ENCODE measurements around the gene GLOD4.

Gene GLOD4

GRCh38 chr17:824378-824777 lies 42.3 kb upstream of the GLOD4 start:
- TF ChIP-seq CTCF (IDR thresholded peaks at IDR 0.05; ENCODE audit: control insufficient read depth, insufficient read depth, low read depth, low read length, missing control alignments): no peak
- no peak overlapping the region for H3K4me3 ChIP-seq (ENCODE audit: control insufficient read depth, low read depth, low read length)
- DNase-seq (ENCODE audit: low read depth): no peak

GRCh38 chr17:823501-823902 lies 41.4 kb upstream of the GLOD4 start:
- no peak for DNase-seq (ENCODE audit: low read depth)
- no peak for TF ChIP-seq CTCF (IDR thresholded peaks at IDR 0.05; ENCODE audit: control insufficient read depth, insufficient read depth, low read depth, low read length, missing control alignments)
- no peak overlapping the region for H3K4me3 ChIP-seq (ENCODE audit: control insufficient read depth, low read depth, low read length)

- no peak for DNase-seq (ENCODE audit: low read depth)
- no peak overlapping the region for H3K4me3 ChIP-seq (ENCODE audit: control insufficient read depth, low read depth, low read length)
- no peak for TF ChIP-seq CTCF (IDR thresholded peaks at IDR 0.05; ENCODE audit: control insufficient read depth, insufficient read depth, low read depth, low read length, missing control alignments)
Observed at GRCh38 chr17:819251-819650, 37.2 kb upstream of the GLOD4 start.

- DNase-seq (ENCODE audit: low read depth): no peak
- H3K4me3 ChIP-seq (ENCODE audit: control insufficient read depth, low read depth, low read length): no peak overlapping the region
- TF ChIP-seq CTCF (IDR thresholded peaks at IDR 0.05; ENCODE audit: control insufficient read depth, insufficient read depth, low read depth, low read length, missing control alignments): no peak
Observed at GRCh38 chr17:814371-814770, 32.3 kb upstream of the GLOD4 start.

- DNase-seq (ENCODE audit: low read depth): no peak
- no peak overlapping the region for H3K4me3 ChIP-seq (ENCODE audit: control insufficient read depth, low read depth, low read length)
- TF ChIP-seq CTCF (IDR thresholded peaks at IDR 0.05; ENCODE audit: control insufficient read depth, insufficient read depth, low read depth, low read length, missing control alignments): no peak
Observed at GRCh38 chr17:812638-813204, 30.6 kb upstream of the GLOD4 start.

GRCh38 chr17:811051-811784 lies 29.1 kb upstream of the GLOD4 start:
- no peak for DNase-seq (ENCODE audit: low read depth)
- H3K4me3 ChIP-seq (ENCODE audit: control insufficient read depth, low read depth, low read length): no peak overlapping the region
- no peak for TF ChIP-seq CTCF (IDR thresholded peaks at IDR 0.05; ENCODE audit: control insufficient read depth, insufficient read depth, low read depth, low read length, missing control alignments)

Measured in AG09309 (cell line).